HG03039 (cell line): ENCODE data around the gene KIF21A.
A peak's percentile ranks its signal among the peaks of the same experiment; 100 is the strongest.

Experiments used
- ATAC-seq: cut with Tn5 transposase; IDR thresholded peaks from one replicate; pipeline ENCODE4 v1.9.1; 2021; ENCODE audit warnings: mild to moderate bottlenecking, moderate library complexity; ENCODE audit not compliant: unreplicated experiment

Gene KIF21A

GRCh38 chr12:39440101-39440500 is 2.8 kb downstream of the KIF21A start:
- ATAC-seq, result no peak

GRCh38 chr12:39435531-39435930 is 7.4 kb downstream of the KIF21A start:
- ATAC-seq, result no peak

DNA sequence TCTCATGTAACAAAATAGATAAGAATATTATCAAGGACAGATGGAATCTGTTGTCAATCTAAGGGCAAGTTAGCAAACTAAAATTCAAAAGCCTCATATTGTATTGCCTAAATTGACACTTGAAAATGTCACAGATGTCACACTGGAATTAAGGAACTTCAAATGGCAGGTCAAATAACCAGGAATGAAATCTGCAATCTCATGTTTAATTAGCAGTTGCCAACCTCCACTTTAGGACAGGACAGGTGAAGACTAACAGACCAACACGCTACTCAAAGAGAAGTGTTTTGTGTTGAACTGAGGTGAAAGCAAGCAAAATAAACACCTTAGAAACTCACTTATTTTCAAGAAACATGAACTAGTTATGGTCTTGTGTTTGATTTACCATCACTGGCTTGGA is 11.1 kb downstream of the KIF21A start:
- no peak for ATAC-seq

DNA sequence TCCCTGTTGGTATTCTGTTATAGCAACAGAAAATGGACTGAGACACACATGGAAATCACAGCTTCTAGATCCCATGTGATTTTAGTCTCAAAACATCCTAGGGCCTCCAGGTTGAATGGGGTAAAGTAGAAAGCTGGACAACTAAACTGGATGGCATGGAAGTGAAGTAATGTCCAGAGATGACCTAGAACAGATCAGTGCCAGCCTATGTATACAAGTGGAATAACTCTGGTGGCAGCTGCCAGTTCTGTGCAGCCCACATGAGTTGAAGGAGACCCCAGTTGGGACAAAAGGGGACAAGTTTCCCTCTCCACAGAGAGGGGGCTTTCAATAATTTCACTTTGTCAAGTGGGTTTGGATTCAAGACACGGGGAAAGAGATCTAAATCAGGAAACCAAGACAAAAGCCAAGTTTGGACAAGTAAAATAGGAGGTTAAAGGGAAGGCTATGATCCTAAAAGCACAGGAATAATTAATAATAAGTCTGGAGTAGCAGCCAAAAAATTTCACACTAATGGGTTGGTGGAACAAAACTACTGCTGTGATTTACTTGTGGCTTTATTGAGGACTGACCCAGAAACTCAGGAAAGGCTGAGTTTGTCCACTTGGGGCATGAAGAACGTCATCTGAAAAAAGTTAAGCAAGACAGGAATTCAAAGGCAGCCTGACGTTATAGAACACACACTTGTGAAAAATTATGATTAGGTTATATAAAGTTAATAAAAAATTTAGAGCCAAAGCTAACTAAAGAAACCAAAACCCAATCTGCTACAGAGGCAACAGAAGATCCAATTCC is 11.7 kb downstream of the KIF21A start:
- no peak for ATAC-seq

DNA sequence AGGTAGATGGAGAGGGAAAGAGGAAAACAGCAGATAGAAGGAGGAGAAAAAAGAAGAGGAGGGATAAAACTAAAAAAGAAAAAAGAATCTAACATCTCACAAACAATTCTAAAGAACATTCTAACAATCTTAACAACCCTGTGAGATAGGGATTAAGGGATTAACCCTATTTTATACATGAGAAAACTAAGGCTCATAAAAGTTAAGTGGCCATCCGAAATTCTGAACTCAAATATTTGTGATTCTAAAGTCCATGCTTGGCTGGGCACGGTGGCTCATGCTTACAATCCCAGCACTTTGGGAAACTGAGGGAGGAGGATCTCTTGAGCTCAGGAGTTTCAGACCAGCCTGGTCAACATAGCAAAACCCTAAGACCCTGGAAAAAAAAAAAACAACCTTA is 13.1 kb downstream of the KIF21A start:
- ATAC-seq, result no peak

DNA sequence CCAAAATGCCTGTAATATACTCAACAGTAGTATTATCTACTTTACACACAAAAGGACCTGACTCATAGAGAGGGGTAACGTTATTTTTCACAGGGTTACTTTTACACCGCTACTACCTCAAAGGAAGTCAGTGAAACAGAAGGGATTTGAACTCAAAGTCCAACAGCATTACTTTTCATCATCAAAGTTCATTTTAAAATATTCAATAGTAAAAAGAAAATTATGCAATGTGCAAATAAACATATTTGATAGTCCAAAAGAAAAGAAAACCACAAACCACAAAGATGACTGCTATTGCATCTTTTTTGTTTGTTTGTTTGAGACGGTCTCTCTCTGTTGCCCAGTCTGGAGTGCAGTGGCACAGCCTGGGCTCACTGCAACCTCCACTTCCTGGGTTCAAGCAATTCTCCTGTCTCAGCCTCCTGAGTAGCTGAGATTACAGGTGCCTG is 15.5 kb downstream of the KIF21A start:
- ATAC-seq, result no peak

GRCh38 chr12:39426636-39427240 is 16.2 kb downstream of the KIF21A start:
- no peak for ATAC-seq

- ATAC-seq, result no peak
These were observed 22.9 kb downstream of the KIF21A start for GRCh38 chr12:39420043-39420442.

DNA sequence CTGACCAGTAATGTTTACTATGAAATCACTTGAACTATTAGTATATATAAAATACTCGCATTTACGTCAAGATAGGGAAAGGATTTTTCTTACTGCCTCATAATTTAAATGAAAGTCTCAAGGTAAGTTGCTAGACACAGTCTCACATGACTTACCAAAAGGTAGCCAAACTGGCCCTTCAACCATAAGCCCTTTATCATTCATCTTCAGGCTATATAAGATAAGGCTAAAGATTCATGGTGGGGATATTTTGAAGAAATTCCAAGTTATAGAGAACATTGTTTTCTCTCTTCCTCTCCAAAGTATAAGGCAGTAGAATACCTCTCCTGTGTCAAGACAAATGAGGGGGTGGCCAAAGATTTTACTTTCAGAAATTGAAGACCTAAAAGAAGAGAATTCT is 23.4 kb downstream of the KIF21A start:
- ATAC-seq, result no peak

DNA sequence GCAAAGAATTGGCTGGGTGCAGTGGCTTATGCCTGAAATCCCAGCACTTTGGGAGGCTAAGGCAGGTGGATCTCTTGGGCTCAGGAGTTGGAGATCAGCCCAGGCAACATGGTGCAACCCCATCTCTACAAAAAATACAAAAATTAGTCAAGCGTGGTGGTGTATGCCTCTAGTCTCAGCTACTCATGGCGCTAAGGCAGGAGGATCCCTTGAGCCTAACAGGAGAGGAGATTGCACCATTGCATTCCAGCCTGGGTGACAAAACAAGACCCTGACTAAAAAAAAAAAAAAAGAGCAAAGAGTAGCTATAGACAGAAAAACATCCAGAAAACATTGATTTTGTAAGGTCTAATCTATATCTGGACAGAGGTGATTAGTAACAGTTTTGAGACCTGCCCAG is 25.0 kb downstream of the KIF21A start:
- no peak for ATAC-seq

DNA sequence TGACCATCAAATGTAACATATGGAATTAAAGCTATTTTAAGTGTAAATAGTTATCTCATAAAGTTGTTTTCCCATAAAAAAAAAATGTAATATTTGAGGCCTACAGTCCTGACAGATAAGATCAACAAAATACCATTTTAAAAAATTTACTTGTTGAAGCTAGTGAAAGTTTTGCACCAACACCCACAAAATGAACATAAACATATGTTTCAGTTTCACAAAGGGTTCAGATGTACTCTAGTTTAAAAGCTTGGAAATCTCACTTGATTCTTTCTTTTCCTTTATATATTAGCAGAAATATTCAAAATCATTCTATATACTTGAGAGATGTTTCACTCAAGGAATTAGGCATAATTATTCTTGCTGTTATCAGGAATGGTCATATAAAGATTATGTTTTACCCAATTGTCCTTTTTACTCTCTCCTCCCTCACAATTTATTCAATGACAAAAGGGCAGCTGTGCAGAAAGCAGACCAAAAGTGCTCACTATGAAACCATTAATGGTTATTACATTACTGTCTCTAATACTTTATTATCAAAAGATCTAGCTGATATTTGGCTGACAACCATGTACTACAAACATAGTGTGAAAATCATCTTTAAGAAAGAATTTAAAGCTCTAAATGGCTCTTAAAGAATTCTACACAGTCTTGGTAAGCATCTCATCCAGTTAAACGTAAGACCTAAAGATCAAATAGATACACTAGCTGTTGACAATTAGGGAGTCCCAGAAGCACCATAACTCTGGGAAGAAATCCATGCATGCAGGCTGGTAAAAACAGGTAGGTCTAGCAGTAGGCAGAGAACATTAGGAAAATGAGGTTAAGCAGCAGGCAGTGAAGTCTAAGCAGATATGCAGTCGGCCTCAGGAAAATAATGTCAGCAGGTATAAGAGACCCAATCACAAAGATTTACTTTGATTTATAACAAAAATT is 28.8 kb downstream of the KIF21A start:
- no peak for ATAC-seq

GRCh38 chr12:39412210-39412609 is 30.7 kb downstream of the KIF21A start:
- ATAC-seq, result no peak

DNA sequence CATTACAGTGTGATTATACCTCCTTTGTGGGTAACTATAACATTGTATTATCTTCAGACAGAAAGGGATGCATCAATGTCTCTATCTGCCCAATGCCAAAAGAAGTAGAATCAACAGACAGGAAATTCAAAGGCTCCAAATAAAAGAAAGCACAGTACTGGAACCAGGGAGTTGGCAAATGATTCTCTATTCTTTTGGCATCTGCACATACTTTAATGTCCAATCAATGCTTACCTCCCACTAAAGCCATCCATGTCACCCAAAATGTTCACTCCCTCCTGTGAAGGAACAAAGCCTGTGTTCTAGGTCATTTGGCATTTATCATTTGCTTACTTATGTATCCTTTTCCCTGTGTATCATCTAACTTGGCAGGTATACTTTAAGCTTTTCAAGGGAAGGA is 36.7 kb downstream of the KIF21A start:
- ATAC-seq, result no peak

DNA sequence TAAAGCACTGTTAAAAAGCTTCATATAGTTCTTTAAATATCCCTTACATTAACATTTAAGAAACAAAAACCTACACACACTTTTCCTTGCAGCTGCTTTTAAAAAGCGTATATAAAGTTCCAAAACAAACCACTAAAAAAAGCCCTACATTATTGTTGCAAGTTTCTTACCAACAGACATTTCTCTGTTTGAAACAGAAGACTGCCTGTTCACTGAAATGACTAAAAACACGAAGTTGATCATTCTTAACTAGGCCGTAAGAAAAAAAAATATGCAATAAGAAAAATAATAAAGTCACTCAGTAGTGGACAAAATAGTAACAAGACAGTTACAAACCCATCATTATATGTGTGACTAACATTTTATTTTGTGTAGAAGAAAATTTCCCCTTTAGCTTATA is 37.3 kb downstream of the KIF21A start:
- no peak for ATAC-seq

- no peak for ATAC-seq
These were observed 38.9 kb downstream of the KIF21A start for GRCh38 chr12:39404000-39404399.

GRCh38 chr12:39403376-39403775 is 39.5 kb downstream of the KIF21A start:
- no peak for ATAC-seq

GRCh38 chr12:39402922-39403321 is 40.0 kb downstream of the KIF21A start:
- ATAC-seq, result peak; percentile 52

DNA sequence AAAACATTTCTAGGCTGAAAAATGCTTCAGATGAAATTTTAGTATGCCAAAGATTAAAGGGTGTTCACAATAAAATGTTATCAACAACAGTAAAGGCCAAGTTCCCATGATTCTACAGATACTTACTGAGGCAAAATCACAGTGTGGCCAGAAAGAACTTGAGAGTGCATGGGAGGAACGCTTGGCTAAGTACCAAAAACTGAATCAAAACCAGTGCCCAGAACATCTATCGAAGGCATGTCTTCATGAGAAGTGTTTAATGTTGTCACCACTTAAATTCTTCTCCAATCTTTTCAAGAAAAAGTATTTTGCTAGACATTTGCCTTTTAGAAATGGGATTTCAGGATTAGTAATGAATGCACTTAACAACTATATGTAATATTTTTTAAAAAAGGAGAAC is 41.5 kb downstream of the KIF21A start:
- no peak for ATAC-seq

DNA sequence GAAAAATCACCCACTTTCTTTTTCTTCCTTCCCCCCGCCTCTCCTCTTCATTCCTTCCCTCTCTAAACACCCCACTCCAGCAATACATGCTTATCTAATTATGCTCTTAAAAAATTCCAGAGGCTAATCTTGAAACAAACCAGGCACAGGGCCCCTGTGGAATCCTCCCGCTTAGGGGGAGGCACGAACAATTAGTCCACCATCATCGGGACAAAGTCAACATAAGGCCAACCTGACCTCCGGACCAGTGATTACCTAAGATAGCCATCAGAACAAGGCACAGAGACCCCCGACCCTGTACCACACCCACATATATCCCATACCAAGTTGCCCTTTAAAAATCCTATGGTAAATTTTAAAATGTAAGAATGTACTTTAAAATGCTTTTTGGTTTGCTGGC is 47.1 kb downstream of the KIF21A start:
- no peak for ATAC-seq

DNA sequence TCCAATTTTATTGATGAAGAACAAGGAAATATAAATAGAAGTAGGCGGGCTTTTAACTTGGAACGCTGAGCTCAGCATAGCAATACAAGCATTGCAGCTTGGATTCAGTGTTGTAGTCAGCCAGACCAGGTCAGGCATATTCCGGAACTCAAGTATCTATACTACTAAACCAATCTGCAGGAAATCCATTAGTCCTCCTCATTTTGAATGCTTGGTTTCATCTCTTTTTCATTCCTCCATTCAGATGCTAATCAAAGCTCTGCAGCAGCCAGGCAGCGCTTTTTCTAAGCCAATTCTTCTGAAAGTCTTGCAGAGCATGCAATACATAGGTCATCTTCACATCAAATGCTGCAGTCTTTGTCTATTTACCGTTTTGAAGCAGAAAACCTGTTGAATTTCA is 49.0 kb downstream of the KIF21A start:
- ATAC-seq, result no peak

DNA sequence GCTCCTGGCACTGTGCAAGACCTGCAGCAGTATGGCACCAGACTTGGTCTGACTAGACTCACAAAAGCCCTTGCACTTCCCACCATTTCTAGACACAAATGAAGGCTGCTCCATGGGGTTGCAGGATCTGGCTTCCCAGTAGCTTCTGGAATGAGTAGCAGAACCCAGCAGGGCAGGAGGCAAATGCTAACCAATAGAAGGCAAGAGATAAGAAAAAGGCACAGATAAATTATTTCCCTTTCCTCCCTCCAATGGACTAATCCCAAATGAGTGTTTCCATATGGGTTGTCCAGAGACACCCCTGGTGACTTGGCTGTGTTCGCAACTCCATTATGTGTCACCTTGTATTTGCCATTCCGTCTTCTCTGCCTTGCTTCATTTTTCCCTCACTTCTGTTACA is 49.7 kb downstream of the KIF21A start:
- no peak for ATAC-seq
